ENCODE measurements around the gene GNG4.

GNG4 gene

GRCh38 chr1:235632506-235633401, 16.8 kb downstream of the GNG4 start:
- H3K27ac ChIP-seq: no peak overlapping the region
- TF ChIP-seq, protein P1, sequence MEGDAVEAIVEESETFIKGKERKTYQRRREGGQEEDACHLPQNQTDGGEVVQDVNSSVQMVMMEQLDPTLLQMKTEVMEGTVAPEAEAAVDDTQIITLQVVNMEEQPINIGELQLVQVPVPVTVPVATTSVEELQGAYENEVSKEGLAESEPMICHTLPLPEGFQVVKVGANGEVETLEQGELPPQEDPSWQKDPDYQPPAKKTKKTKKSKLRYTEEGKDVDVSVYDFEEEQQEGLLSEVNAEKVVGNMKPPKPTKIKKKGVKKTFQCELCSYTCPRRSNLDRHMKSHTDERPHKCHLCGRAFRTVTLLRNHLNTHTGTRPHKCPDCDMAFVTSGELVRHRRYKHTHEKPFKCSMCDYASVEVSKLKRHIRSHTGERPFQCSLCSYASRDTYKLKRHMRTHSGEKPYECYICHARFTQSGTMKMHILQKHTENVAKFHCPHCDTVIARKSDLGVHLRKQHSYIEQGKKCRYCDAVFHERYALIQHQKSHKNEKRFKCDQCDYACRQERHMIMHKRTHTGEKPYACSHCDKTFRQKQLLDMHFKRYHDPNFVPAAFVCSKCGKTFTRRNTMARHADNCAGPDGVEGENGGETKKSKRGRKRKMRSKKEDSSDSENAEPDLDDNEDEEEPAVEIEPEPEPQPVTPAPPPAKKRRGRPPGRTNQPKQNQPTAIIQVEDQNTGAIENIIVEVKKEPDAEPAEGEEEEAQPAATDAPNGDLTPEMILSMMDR (conservative IDR thresholded peaks at IDR 0.05): no peak

DNA sequence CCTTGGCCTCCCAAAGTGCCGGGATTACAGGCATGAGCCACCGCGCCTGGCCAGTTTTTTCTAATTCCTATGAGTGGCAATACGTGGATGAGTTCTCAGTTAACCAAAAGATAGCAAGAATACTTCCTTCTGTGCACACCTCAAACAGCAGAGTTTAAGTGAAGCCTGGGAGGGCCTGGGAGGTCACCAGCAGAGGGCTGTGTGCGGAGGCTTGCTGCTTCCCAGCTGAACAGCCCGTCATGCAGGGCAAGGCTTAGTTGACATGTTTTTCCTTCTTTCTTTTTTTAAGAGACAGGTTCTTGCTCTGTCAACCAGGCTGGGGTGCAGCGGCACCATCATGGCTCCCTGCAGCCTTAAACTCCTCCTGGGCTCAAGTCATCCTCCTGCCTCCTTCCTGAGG, 17.8 kb downstream of the GNG4 start:
- TF ChIP-seq, protein P1 (conservative IDR thresholded peaks at IDR 0.05): no peak
- peak overlapping the region; percentile 64 for H3K27ac ChIP-seq

DNA sequence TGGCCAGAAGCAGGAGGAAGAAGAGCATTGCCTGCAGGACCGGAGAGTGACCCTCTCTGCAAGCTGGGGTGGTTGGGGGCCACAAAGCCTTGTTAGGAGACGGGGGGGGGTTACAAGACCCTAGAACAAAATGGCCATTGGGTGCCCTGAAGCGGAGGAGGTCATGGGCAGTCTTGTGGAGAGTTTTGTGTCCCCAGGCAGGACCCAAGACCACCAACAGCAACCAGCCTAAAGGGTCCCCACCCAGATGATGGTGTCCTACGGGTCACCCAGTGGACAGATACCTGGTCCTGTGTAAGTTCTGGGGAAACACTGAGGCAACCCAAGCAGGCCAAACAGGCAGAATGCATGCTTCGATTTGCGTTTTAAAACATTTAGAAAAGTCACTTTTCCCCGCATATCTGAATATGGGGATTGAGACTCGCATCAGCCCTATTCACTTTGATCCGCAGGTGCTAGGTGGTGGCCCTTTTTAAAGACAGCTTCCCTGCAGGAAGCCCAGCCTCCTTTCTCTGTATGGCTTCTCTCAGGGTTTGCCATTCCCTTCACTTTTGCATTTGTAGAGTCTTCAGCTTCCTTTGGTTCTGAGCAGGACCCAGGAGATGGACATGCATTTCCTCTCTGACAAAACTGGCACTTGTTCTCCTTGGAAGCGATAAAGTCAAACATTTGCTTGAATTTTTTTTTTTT, 21.1 kb downstream of the GNG4 start:
- H3K27ac ChIP-seq: peak overlapping the region; percentile 64; the same call in 1 of the 2 replicates
- TF ChIP-seq, protein P1 (conservative IDR thresholded peaks at IDR 0.05): no peak

DNA sequence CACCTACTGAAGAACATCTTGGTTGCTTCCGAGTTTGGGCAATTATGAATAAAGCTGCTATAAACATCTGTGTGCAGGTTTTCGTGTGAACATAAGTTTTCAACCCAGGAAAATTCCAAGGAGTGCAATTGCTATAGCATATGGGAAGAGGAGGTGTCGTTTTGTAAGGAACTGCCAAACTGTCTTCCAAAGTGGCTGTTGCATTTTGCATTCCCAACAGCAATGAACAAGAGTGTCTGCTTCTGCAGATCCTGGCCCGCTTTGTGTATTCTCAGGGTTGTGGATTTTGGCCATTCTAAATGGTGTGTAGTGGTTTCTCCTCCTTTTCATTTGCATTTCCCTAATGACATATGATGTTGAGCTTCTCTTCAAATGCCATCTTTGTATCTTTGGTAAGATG, 23.8 kb downstream of the GNG4 start:
- peak overlapping the region; percentile 83; the same call in 1 of the 2 replicates for H3K27ac ChIP-seq

GRCh38 chr1:235625340-235625739, 24.2 kb downstream of the GNG4 start:
- peak overlapping the region; percentile 83 for H3K27ac ChIP-seq
- TF ChIP-seq, protein P1 (conservative IDR thresholded peaks at IDR 0.05): no peak

More for the DNA sequence above, 23.8 kb downstream of the GNG4 start:
- TF ChIP-seq, protein P1 (conservative IDR thresholded peaks at IDR 0.05): no peak

GRCh38 chr1:235624721-235625333, 24.8 kb downstream of the GNG4 start:
- peak overlapping the region; percentile 83 for H3K27ac ChIP-seq
- TF ChIP-seq, protein P1 (conservative IDR thresholded peaks at IDR 0.05): no peak

All from VCaP (cell line).